Renal pelvis (tissue), 4 donors: ENCODE results near the gene RAVER2. TPM values are rescaled to one million over a fixed set of nuclear protein-coding genes. Genes with fewer than 3 reads are reported as not detected.
A peak's percentile ranks its signal among the peaks of the same experiment; 100 is the strongest.
"Not testable (repeated sequence)": the region's sequence is repeated elsewhere in the genome, so short reads cannot be mapped to it uniquely, and the experiment has no call there.

Source experiments
- DNase-seq: peaks from one replicate; pipeline ENCODE4 v3.0.0-alpha.2; 2013
- polyA plus RNA-seq, 3 donors: library from polyadenylated mRNA; unstranded; fragments of 120-200 nt; gene quantifications; one replicate each; pipeline ENCODE4 v1.2.1, GENCODE V29; 2013; ENCODE audit not compliant: insufficient read length in 3 of 3

RAVER2 gene
- polyA plus RNA-seq, 3 donors: 25.2 to 30.5 (median 28.1) TPM

DNA sequence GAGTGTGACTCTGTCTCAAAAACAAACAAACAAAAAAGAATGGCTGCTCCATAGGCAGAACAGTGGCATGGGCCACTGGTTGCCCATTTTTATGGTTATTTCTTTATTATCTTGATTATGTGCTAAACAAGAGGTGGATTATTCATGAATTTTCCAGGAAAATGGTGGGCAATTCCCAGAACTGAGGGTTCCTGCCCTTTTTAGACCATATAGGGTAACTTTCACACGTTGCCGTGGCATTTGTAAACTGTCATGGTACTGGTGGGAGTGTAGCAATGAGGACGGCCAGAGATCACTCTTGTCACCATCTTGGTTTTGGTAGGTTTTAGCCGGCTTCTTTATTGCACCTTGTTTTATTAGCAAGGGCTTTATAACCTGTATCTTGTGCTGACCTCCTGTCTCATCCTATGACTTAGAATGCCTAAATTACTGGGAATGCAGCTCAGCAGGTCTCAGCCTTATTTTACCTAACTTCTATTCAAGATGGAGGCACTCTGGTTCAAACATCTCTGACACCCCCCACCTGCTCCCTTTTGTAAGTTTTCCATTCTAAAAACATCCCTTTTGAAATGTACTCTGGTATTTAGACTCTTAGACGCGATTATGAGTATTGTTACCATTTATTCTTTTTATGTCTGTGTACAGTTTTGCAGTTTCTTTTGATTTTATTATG is 57.1 kb downstream of the RAVER2 start:
- no peak for DNase-seq

DNA sequence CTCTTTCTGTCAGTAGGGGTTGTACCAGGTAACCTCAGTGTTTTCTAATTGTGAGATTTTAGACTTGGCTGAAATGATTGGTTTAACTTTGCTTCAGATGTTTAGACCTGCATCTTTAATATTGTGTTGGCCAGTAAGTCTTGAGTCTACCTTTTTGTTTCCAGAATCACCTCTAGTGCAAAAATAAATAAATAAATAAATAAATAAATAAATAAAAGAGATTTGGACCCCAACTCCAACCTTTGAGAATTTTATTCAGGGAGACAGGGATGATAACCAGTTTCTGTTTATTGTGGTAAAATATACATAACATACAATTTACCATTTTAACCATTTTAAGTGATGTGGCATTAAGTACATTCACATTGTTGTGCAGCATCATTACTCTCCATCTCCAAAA is 64.4 kb downstream of the RAVER2 start:
- DNase-seq: no peak

DNA sequence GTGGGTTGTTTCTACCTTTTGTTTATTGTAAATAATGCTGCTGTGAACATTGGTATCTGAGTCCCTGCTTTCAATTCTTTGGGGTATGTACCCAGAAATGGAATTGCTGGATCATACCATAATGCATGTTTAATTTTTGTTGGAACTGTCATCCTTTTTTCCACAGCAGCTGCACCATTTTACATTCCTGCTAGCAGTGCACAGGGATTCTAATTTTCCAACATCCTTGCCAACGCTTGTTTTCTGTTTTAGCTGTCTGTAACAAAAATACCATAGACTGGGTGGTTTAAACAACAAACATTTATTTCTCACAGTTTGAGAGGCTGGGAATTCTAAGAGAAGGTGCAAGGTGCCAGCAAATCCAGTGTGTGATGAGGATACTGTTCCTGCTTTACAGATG is 65.1 kb downstream of the RAVER2 start:
- DNase-seq: no peak

DNA sequence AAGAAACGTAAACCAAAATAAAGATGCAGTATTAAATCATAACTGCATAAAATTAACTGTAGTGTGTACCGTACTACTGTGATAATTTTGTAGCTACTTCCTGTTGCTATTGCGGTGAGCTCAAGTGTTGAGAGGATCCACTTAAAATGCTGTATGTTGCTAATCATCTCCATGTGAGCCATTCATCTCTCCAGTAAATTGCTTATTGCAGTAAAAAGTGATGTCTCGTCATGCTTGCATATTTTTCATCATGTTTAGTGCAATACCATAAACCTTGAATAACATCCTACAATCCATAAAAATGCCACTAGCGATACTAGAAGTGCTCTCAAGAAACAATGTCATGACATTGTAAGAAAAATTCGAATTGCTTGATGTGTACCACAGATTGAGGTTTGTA is 66.3 kb downstream of the RAVER2 start:
- DNase-seq: no peak

DNA sequence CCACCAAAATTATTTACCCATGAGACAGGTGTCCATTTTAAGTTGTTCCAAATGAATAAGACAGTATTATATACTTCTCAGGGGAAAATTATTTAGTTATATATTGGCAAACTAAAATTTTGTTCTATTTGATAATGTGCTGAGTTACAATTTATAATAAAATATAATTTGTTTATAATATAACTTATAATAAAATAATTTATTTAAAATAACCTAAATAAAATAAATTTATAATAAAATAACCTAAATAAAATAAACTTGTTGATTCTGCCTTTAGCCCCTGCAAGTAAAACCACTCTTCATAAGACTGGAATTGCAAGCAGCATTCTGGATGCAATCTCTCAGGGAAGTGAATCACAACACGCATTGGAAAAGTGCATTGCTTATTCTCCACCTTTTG is 69.6 kb downstream of the RAVER2 start:
- DNase-seq: no peak

DNA sequence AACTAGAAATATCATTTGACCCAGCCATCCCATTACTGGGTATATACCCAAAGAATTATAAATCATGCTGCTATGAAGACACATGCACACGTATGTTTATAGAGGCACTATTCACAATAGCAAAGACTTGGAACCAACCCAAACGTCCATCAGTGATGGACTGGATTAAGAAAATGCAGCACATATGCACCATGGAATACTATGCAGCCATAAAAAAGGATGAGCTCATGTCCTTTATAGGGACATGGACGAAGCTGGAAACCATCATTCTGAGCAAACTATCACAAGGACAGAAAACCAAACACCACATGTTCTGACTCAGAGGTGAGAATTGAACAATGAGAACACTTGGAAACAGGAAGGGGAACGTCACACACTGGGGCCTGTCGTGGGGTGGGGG is 72.5 kb downstream of the RAVER2 start:
- DNase-seq: not testable (repeated sequence)

DNA sequence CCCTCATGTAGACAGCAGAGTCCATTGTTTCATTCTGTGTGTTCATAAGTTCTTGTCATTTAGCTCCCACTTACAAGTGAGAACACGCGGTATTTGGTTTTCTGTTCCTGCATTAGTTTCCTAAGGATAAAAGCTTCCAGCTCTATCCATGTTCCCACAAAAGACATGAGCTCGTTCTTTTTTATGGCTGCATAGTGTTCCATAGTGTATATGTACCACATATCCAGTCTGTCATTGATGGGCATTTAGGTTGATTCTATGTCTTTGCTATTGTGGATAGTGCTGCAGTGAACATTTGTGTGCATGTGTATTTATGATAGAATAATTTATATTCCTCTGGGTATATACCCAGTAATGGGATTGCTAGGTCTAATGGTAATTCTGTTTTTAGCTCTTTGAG is 75.7 kb downstream of the RAVER2 start:
- not testable (repeated sequence) for DNase-seq

DNA sequence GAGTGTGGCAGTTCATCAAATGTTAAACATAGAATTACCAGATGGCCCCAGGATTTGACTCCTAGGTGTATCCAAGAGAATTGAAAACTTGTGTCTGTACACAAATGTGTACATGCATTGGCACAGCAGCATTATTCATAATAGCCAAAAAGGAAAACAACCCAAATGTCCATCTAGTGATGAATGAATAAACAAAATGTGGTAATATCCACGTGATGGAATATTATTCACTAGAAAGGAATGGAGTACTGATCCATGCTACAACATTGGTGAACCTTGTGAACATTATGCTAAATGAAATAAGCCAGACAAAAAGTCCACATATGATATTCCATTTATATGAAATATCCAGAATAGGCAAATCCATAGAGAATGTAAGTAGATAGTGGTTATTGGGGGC is 77.7 kb downstream of the RAVER2 start:
- no peak for DNase-seq

DNA sequence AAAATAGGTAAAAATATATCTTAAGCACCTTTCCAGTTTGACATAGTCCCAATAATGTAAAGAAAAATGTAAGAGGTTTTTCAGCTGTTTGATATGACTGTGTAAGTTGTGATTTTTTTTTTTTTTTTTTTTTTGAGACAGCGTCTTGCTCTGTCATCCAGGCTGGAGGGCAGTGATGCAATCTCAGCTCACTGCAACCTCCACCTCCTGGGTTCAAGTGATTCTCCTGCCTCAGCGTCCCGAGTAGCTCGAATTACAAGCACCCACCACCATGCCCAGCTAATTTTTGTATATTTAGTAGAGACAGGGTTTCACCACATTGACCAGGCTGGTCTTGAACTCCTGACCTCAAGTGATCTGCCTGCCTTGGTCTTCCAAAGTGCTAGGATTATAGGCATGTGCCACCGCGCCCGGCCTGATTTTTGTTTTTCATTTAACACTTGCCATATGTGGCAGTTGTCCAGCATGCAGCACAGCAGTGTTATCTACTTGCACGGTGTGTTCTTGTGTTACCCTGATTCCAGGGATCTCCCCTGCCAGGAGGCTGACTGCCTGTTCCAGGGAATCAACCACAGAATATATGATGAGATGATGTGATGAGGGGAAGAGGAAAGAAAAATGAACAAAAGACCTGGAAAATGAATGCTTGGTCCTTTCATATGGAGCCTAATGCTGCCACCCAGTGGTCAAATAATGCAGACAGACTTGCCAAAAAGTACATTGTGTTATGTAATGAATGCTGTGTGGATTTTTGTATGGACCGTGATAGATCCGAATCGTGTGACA is 79.0 kb downstream of the RAVER2 start:
- peak; percentile 75 for DNase-seq

DNA sequence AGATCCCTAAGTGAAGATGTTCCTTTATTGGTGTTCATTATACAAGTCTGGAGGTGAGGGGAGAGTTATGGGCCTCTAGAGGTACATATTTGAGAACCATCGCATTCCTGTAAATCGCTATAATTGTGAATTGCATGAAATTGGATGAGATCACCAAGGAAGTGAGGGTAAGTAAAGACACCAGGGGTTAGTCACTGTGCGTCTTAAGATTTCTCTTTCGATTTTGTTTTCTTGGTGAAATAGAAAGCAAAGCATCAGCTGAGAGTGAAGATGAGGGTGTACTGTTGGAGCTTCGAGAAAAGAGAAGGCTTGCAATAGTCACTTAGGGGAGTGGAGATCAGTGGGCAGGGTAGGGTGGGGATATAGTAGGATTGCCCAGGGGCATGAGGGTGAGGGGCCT is 82.1 kb downstream of the RAVER2 start:
- DNase-seq: no peak

DNA sequence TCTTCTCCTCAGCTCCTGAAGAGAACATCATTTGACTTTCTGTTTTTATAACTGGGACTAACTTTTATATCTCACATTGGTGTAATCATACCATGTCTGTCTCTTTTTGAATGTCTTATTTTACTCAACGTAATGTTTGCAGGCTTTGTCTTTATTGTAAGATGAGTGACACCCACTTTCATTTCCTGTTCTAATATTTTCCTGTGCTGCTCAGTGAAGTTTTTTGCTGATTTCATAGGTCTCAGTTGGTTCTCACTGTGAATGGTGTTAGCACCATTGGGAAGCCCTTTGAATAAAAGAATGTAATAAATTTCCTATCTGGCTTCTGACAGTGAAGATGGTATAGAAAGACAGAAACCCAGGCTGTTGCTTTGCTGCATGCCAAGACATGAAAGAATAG is 84.0 kb downstream of the RAVER2 start:
- DNase-seq: no peak

DNA sequence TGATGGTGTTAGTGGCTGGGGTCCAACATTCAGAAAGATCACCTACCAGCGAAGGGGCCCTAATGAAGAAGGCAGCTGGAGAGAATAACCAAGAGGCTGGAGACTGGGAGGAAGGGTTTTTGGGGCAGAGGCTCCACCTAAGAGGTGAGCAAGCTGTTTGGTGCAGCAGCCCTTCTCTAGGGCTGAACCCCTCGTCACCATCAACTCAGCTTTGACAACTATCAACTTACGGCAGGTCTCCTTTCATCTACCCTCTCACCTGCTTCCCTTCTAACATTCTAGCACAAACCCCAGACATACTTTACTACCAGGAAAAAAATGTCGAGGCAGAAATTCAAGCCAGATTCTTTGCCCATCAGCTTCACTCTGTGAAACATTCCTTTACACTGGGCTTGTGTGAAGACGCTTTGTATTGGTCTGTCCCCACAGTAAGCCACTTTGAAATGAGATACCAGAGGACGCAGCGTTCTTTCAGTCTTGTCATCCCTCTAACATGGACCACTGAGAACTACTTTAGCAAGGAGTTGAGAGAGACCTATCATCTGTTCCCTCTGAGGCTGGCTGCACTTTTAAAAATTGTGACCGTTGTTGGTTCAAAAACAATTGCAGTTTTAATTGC is 84.6 kb downstream of the RAVER2 start:
- peak; percentile 58 for DNase-seq

DNA sequence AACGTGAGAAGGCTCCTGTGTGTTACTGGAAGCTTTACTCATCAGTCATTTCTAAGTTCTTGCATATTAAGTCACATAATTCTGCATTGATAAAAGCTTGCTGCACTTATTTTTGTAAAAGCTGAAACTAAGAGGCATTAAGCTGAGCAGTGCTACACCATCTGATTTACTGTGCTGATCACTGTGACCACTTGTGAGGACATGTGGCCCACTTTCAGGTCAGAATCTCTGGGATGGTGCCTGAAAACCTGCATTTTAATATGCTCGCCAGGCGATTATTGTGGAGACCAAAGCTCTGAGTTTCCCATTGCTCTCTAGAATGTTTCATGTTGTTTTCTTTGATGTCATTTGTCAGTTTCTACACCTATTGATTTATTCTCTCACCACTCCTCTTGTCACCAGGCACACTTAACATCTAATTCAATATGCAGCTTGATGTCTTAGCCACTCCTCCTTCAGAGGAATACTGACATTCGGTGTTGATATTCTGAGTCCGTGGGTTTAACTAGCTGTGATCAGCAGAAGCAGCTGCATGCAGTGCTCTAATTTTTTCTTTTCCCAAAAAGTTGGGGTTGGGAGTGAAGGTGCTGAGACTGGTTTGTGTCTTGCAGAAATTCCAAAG is 85.3 kb downstream of the RAVER2 start:
- no peak for DNase-seq

DNA sequence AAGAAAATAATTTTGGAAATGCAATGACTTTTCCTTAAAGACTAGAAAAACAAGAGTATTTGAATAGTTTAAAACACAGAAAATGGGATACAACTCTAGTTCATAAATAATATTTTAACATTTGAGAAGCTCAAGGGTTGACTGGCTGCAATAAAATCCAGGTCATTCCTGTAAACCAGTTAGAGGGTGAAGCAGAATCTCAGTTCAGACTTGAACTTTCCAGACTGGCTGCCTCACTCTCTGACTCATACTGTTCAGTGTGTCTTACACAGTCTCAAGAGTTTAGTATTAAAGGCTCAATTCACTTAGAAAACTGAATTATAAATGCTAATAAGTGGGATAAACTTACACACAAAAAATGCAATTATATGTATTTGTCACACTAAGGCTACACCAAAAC is 89.9 kb downstream of the RAVER2 start:
- no peak for DNase-seq

DNA sequence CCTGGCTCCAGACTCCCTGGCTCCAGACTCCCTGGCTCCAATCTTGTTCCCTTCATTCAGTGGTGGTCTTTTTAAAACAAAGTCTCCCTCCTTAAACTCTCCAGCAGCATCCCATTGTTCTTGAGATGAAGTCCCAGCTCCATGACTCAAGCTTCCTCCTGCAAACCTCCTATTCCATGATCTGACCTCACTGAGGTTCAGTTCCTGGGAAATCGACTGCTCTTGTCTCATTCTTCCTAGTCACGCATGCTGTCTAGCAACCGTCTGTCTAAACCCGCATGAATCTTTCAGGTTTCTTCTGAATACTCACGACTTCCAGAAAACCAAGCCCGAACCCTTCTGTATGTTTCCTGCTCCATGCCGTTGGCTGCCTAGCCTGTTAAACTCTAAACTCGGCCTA is 91.9 kb downstream of the RAVER2 start:
- DNase-seq: no peak

DNA sequence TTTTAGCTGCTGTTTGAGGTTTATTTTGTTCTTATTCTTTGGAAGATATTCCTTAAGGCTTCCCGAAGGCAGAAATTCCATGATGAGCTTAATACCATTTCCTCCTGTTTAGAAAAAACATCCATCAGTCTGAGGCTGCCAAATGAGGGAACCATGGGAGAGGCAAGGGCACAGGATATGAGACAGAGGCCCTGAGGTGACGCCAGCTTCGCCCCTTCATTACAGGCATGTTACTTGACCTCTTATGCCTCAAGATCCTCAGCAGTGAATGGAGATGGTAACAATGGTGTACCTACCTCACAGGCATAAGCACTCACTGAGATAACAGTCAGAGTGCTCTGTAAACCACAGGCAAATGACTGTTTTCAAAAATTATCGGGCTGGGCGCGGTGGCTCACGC is 93.6 kb downstream of the RAVER2 start:
- no peak for DNase-seq

DNA sequence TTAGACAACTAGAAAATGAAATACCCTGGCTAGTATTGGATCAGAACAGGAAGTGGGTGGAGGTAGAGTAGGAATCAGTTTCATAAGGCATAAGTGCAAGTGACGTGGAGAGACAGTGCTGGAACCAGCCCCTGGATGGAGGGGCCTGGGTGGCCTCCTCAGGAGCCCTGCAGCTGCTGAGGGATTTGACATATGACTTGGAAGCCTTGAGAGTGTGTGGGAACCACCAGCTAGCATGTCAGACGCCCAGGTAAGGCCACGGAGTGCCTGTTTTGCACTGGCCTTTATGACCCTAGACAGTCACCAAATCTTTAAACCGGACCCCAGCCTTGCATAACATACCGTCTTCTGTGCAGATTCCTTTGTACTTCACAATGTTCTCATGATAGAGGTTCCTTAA is 94.4 kb downstream of the RAVER2 start:
- no peak for DNase-seq

DNA sequence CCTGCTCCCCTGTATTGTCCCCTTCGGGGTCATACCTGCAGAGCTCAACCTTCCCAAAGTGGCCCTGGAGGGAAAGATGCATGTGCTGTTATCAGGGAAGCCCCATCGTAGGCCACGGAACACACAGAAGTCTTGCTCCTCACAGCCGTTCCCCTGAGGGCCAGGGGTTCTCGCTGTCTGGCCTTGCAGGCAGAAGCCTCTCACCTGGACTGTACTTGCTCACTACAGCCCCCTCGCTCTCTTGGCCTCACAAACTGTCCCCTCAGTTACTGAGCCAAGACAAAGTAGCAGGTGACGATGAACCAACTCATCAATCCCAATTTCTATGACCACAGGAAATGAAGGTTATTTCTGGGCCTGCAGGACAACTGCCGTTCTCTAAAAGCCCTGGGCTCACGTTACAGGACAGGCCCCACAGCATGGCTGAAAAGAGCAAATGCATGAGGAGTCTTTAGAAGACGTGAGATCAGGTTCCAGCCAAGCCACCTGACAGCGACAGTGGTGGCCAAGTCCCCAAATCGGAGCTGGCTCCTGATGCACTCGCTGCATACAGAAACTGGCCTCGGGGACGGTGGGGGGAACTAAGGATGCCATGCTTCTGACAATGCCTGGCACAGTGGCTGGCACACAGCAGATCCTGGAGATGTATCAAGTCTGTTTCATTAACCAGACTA is 95.0 kb downstream of the RAVER2 start:
- DNase-seq: peak; percentile 15

DNA sequence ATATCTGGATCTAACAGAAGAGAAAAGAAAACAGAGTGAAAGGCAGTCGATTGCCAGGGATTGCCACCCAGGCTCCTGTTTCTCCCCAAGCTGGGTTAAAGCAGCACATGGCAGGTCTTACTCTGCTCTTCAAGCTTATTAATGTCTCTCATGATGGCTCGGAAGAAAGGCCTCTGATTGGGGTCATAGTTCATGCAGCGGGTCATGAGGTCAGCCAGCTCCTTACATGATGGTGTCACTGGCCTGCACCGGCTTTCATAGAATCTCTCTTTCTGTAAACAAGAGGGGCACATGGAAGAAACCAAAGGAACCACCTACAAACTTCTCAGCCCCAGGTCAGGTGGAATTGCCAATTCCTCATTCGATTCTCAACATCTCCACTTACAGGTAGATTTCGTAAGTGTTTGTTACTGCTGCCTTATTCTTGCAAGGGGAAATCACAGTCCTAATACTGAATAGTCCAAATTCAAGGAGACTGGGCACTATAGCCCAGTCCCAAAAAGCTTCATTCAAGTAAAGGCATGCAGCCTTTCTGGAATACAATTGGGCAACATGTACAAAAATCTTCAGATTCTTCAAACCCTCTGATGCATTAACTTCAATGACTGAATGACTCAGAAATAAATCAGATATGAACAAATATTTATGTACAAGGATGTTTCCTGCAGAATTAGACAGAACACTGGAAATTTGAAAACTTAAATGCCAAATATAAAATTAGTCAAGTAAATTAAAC is 96.6 kb downstream of the RAVER2 start:
- DNase-seq: no peak

DNA sequence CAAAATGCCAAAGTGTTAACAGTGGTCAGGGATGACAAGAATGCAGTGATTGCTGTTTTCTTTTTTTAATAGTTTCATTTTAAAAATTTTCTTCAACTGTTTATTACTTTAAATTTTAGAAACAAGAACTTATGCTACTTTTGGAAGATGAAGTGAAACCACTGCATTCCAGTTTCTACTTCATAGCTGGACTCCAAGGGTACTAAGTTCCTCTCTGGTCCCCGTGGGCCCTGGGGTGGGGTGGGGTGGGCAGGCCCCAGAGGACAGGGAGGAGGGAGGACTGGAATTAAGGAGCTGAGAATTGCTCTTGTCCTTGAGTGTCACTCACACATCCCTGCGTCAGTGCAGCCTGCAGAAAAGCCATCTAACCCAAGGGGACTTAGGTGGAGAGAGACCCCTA is 97.3 kb downstream of the RAVER2 start:
- no peak for DNase-seq

DNA sequence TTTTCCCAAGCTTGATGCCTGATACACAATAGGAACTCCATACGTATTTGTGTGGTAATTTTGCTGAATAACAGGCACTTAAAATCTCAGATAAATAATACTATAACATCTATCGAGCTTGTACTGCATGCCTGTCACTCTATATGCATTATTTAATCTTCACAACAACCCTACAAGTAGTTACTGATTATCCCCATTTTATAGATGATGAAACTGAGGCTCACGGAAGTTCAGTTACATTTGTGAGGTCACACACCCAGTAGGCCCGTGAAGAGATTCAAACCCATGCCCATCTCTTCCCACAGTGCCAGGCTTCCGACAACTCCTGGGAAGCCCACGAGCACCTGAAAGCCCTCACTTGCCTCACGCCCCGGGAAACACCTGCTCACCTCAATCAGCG is 98.8 kb downstream of the RAVER2 start:
- DNase-seq: no peak

DNA sequence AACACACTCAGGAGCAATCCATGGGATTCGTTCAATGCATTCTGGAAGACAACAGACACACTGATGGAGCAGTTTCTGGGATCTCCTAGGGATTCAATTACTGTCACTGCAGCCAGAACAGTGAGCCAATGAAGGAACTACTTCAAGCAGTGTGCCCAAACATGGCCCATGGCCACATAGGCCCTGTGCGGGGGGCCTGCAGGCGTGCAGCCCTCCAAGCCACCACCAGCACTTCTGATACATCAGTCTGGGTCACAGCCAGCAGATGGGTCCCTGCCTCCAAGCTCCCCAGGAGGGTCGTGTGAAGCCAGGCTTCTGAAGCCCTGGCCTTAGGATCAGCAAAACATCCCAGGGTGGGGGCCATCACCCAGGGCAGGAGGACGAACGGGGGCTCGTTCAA is 99.3 kb downstream of the RAVER2 start:
- DNase-seq: no peak
